Neural crest cell (in vitro differentiated cells): ENCODE measurements around the gene TOM1L2. TPM values are rescaled to one million over a fixed set of nuclear protein-coding genes. Genes with fewer than 3 reads are reported as not detected.

Experiments
- DNase-seq: peaks from one replicate; pipeline ENCODE4 v3.0.0; 2021; ENCODE audit warnings: low read depth, mixed read lengths, low spot score
- H3K27ac Mint-ChIP-seq: one replicate; pipeline ENCODE4 v1.8.0; 2021; ENCODE audit warnings: mild to moderate bottlenecking, mixed read lengths; ENCODE audit not compliant: unreplicated experiment
- H3K27me3 Mint-ChIP-seq: 2 replicates; pipeline ENCODE4 v1.8.0; 2021; ENCODE audit warnings: low read depth, mild to moderate bottlenecking, mixed read lengths
- H3K36me3 Mint-ChIP-seq: 2 replicates; pipeline ENCODE4 v1.8.0; 2021; ENCODE audit warnings: low read depth, mild to moderate bottlenecking, mixed read lengths
- H3K4me1 Mint-ChIP-seq: 2 replicates; pipeline ENCODE4 v1.8.0; 2021; ENCODE audit warnings: mixed read lengths
- H3K4me3 Mint-ChIP-seq: one replicate; pipeline ENCODE4 v1.8.0; 2021; ENCODE audit warnings: mild to moderate bottlenecking, mixed read lengths
- H3K9me3 Mint-ChIP-seq: 2 replicates; pipeline ENCODE4 v1.8.0; 2021; ENCODE audit warnings: mixed read lengths
- CTCF ChIP-seq: fragments of 200-600 bp; sonication (generic); conservative IDR thresholded peaks from 2 replicates; pipeline ENCODE4 v1.5.0; 2021; ENCODE audit warnings: antibody characterized with exemption, mild to moderate bottlenecking
- total RNA-seq: library from RNA; stranded (reverse); gene quantifications from 2 replicates; pipeline ENCODE4 v1.2.1, GENCODE V29; 2021

Gene TOM1L2
- total RNA-seq, 1 donor from 2014 or later: 15.9 TPM

GRCh38 chr17:17978481-17979424 is 6.6 kb upstream of the TOM1L2 start:
- DNase-seq: no peak
- H3K27me3 Mint-ChIP-seq: no peaks in the 10 kb centered on the region
- H3K9me3 Mint-ChIP-seq: no peaks in the 10 kb centered on the region
- no peaks in the 10 kb centered on the region for H3K36me3 Mint-ChIP-seq
- no peak for TF ChIP-seq CTCF
- H3K4me1 Mint-ChIP-seq: no peaks in the 10 kb centered on the region
- H3K4me3 Mint-ChIP-seq: no peak overlapping the region
- H3K27ac Mint-ChIP-seq: no peak overlapping the region

GRCh38 chr17:17976931-17977570 is 4.9 kb upstream of the TOM1L2 start:
- Mint-ChIP-seq H3K4me1 (peaks cover 13% of the 10 kb centered on the region), H3K4me3 (no peak overlapping the region), H3K27ac (no peak overlapping the region), H3K36me3 (no peaks in the 10 kb centered on the region), H3K27me3 (no peaks in the 10 kb centered on the region), H3K9me3 (no peaks in the 10 kb centered on the region)
- TF ChIP-seq CTCF: no peak
- DNase-seq: no peak

- no peak for TF ChIP-seq CTCF
These were observed 3.2 kb upstream of the TOM1L2 start for GRCh38 chr17:17975436-17975835.

GRCh38 chr17:17972952-17973254 is 703 bp upstream of the TOM1L2 start:
- H3K9me3 Mint-ChIP-seq: no peaks in the 10 kb centered on the region
- H3K27ac Mint-ChIP-seq: peak overlapping the region; percentile 90
- H3K4me3 Mint-ChIP-seq: peak overlapping the region; percentile 95
- no peaks in the 10 kb centered on the region for H3K27me3 Mint-ChIP-seq
- H3K4me1 Mint-ChIP-seq: peaks cover 20% of the 10 kb centered on the region
- H3K36me3 Mint-ChIP-seq: no peaks in the 10 kb centered on the region
- DNase-seq: no peak
- TF ChIP-seq CTCF: no peak

More at GRCh38 chr17:17975436-17975835, 3.2 kb upstream of the TOM1L2 start:
- H3K4me3 Mint-ChIP-seq: no peak overlapping the region
- no peaks in the 10 kb centered on the region for H3K36me3 Mint-ChIP-seq
- peaks cover 20% of the 10 kb centered on the region for H3K4me1 Mint-ChIP-seq
- no peaks in the 10 kb centered on the region for H3K27me3 Mint-ChIP-seq
- DNase-seq: no peak
- H3K27ac Mint-ChIP-seq: no peak overlapping the region
- no peaks in the 10 kb centered on the region for H3K9me3 Mint-ChIP-seq

- Mint-ChIP-seq H3K9me3 (no peaks in the 10 kb centered on the region), H3K4me1 (peaks cover 20% of the 10 kb centered on the region), H3K4me3 (peak overlapping the region; percentile 85), H3K36me3 (no peaks in the 10 kb centered on the region), H3K27me3 (no peaks in the 10 kb centered on the region), H3K27ac (no peak overlapping the region)
- no peak for TF ChIP-seq CTCF
- no peak for DNase-seq
These were observed 622 bp downstream of the TOM1L2 start for GRCh38 chr17:17971431-17972125.
